ENCODE results near the gene ITGB3. TPM values are rescaled to one million over a fixed set of nuclear protein-coding genes. Genes with fewer than 3 reads are reported as not detected.

The ITGB3 gene
- total RNA-seq, 2 experiments from 2014 or later, result 0.21 to 0.93 TPM

DNA sequence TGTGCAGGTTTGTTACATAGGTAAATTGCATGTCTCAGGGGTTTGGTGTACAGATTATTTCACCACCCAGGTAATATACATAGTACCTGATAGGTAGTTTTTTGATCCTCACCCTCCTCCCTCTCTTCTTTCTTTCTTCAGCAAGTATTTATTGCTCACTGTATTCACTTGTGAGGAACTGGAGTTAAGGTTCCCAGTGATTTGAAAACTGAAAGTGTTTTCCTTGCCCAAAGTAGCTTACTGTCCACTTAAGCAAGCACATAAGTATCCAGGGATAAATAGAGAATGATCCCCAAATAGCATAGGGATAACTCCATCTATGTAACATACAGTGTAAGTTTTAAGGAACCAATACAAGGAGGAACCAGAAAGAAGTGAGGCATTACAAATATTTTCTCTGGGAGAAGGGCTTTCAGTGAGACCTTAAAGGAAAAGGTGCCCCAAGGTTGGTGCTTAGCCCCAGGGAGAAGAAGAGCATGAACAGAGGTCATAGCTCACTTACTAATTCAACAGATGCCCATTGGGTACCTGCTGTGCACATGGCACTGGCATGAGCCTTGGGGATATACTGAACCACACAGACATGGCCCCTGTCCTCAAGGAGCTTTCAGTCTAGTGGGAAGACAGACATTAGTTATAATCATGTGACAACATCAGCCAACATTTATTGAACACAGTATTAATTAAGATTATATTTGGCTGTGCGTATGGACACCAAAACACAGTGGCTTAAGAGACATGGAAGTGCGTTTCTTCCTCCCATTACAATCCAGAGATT lies 27.5 kb upstream of the ITGB3 start:
- Mint-ChIP-seq H3K36me3 (peaks cover 9% of the 10 kb centered on the region), H3K9me3 (ENCODE audit: low read depth) (peaks cover 4% of the 10 kb centered on the region), H3K4me3 (no peak overlapping the region), H3K27me3 (peaks cover 9% of the 10 kb centered on the region), H3K4me1 (peaks cover 29% of the 10 kb centered on the region), H3K27ac (no peak overlapping the region)
- ATAC-seq, result no peak
- CTCF ChIA-PET, result interaction anchor here (0.9 to 1.3 kb wide), 2 partner anchors 10 to 36 kb away, joined by 3 read pairs; partner anchors contain the start of gene CDC27
- DNase-seq, result no peak

DNA sequence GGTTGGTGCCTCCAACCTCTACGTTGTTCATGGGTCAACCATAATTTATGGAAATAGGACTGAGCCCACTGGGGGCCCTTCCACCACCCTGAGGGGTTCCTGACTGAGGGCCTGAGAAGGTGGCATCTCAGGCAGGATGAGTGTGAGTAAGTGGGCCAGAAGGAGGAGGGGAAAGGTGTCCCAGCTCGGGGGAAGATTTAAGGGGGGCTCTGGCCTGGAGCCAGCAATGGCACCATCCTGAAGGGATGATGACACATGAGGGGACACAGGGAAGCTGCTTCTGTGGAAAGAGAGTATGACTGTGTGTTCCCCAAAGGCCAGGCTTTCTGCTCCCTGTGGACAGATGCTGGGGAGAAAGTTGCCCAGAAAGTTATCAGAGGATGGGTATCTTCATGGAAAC lies 25.8 kb upstream of the ITGB3 start:
- H3K27ac Mint-ChIP-seq, result no peak overlapping the region
- H3K4me3 Mint-ChIP-seq, result no peak overlapping the region
- peaks cover 5% of the 10 kb centered on the region for H3K36me3 Mint-ChIP-seq
- CTCF ChIA-PET, result interaction anchor here (5.1 kb wide), 1 partner anchor 87 kb away, joined by 57 read pairs; no protein-coding TSS in a partner anchor
- no peak for DNase-seq
- peaks cover 17% of the 10 kb centered on the region for H3K4me1 Mint-ChIP-seq
- peaks cover 13% of the 10 kb centered on the region for H3K27me3 Mint-ChIP-seq
- H3K9me3 Mint-ChIP-seq (ENCODE audit: low read depth), result peaks cover 4% of the 10 kb centered on the region
- ATAC-seq, result no peak

DNA sequence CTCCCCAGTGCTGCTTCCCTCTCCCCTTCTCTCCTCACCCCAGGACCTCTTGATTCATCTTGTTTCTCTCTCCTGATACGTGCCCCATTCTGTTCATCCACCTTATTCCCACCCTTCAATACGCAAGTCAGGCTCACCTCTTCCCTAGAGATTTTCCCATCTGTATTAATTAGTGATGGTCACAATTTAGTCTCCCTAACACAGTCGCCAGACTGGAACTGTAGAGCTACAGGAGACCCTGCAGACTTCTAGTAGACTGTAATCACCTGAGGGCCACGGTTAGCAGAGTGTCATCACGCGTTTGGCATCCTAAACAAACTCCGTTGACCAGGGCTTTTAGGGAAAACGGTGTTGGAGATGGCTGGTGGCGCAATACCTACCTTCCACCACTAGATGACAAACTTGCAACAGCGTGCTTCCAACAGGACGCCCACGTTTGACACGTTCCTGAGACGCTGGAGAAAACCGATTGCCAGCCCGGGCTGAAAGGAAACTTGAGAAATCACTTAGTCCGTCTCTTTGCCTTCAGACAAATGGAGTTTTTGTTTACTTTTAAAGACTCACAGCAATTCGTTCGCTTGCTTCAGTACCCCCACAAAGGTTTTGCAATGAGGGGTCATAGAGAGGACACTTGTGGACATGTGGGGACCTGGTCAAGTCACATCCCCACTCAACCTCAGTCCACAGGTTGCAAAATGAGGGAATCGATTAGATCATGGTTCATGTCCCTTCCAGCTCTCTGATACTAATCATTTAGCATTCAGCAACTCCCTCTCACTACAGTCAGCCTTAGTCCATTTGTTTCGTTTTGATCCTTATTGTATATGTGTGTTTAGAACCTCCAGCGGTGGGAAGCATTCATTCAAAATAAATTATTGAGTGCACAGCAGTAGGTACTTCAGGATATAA lies 23.8 kb upstream of the ITGB3 start:
- H3K4me3 Mint-ChIP-seq, result peak overlapping the region; percentile 60
- H3K4me1 Mint-ChIP-seq, result peaks cover 14% of the 10 kb centered on the region
- peak; percentile 84 for DNase-seq
- H3K27ac Mint-ChIP-seq, result peak overlapping the region; percentile 24
- no peaks in the 10 kb centered on the region for H3K36me3 Mint-ChIP-seq
- peaks cover 13% of the 10 kb centered on the region for H3K27me3 Mint-ChIP-seq
- CTCF ChIA-PET, result interaction anchor here (0.7 to 5.1 kb wide), 27 partner anchors 10 to 419 kb away, joined by 3 to 57 read pairs (median 3); partner anchors contain the start of genes CDC27, EFCAB13 and KPNB1
- ATAC-seq, result peak; percentile 95
- no peaks in the 10 kb centered on the region for H3K9me3 Mint-ChIP-seq (ENCODE audit: low read depth)

DNA sequence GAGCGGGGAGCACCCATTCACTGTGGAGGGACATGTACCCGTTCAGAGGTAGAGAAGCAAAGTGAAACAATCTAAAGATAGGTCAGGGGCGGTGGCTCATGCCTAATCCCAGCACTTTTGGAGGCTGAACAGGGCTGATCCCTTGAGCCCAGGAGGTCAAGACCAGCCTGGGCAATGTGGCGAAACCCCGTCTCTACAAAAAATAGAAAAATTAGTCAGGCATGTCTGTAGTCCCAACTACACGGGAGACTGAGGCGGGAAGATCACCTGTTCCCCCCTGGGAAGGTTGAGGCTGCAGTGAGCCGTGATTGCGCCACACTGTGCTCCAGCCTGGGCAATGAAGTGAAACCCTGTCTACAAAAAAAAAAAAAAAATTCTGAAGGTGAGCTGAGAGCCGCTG lies 22.8 kb upstream of the ITGB3 start:
- peaks cover 14% of the 10 kb centered on the region for H3K4me1 Mint-ChIP-seq
- H3K27ac Mint-ChIP-seq, result no peak overlapping the region
- no peaks in the 10 kb centered on the region for H3K36me3 Mint-ChIP-seq
- H3K4me3 Mint-ChIP-seq, result no peak overlapping the region
- H3K9me3 Mint-ChIP-seq (ENCODE audit: low read depth), result no peaks in the 10 kb centered on the region
- DNase-seq (no peak), ATAC-seq (no peak)
- peaks cover 13% of the 10 kb centered on the region for H3K27me3 Mint-ChIP-seq
- CTCF ChIA-PET, result interaction anchor here (0.8 to 5.1 kb wide), 10 partner anchors 9 to 418 kb away, joined by 3 to 57 read pairs (median 4); partner anchors contain the start of genes EFCAB13 and KPNB1

DNA sequence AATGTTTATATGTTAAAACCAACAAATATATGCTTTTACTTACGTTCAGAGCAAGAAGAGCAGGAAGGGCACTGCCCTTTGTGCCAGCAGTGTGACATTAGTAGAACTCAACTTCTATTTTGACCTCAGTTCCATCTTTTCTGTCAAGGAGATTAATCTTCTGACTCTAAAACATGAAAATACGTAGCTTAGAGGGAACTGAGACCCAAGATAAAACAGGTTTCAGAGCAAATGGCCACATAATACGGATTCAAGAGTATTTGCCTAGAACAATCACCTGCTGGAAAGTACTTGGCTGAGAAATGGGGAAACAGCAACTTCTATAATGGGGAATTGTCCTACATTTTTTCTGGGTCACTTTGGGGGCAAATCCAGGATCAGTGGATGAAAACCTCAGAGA lies 22.3 kb upstream of the ITGB3 start:
- Mint-ChIP-seq H3K4me3 (no peak overlapping the region), H3K4me1 (peaks cover 14% of the 10 kb centered on the region), H3K9me3 (ENCODE audit: low read depth) (no peaks in the 10 kb centered on the region), H3K36me3 (no peaks in the 10 kb centered on the region), H3K27ac (no peak overlapping the region), H3K27me3 (peaks cover 13% of the 10 kb centered on the region)
- DNase-seq (no peak), ATAC-seq (no peak)
- CTCF ChIA-PET, result interaction anchor here (0.6 to 5.1 kb wide), 4 partner anchors 9 to 83 kb away, joined by 3 to 57 read pairs (median 4); no protein-coding TSS in a partner anchor

DNA sequence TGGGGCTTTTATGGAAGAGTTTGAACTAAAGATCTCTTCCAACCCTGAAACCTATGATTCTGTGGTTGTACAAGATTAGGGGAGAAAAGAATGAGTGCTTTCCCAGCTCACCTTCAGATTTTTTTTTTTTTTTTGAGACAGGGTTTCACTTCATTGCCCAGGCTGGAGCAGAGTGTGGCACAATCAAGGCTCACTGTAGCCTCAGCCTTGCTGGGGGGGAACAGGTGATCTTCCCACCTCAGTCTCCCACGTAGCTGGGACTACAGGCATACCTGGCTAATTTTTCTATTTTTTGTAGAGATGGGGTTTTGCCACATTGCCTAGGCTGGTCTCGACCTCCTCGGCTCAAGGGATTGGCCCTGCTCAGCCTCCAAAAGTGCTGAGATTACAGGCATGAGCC lies 21.8 kb upstream of the ITGB3 start:
- no peak overlapping the region for H3K27ac Mint-ChIP-seq
- peaks cover 13% of the 10 kb centered on the region for H3K27me3 Mint-ChIP-seq
- DNase-seq (no peak), ATAC-seq (no peak)
- CTCF ChIA-PET, result interaction anchor here (0.6 to 5.1 kb wide), 3 partner anchors 8 to 83 kb away, joined by 3 to 57 read pairs (median 5); no protein-coding TSS in a partner anchor
- peaks cover under 1% of the 10 kb centered on the region for H3K9me3 Mint-ChIP-seq (ENCODE audit: low read depth)
- H3K4me3 Mint-ChIP-seq, result no peak overlapping the region
- peaks cover 14% of the 10 kb centered on the region for H3K4me1 Mint-ChIP-seq
- H3K36me3 Mint-ChIP-seq, result no peaks in the 10 kb centered on the region

DNA sequence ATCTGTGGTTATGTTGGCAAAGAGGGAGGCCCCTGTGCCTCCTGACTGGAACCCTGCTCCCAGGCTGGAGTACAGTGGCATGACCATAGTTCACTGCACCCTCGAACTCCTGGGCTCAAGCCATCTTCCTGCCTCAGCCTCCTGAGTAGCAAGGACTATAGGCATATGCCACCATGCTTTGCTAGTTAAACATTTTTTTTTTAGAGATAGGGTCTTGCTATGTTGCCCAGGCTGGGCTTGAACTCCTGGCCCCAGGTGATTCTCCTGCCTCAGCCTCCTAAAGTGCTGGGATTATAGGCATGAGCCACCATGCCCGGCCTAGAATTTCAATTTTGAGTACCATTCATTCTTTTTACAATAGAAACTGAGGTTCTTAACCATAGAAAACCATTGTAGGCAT lies 21.2 kb upstream of the ITGB3 start:
- Mint-ChIP-seq H3K9me3 (ENCODE audit: low read depth) (peaks cover 2% of the 10 kb centered on the region), H3K36me3 (no peaks in the 10 kb centered on the region), H3K4me3 (no peak overlapping the region), H3K27me3 (peaks cover 13% of the 10 kb centered on the region), H3K4me1 (peaks cover 14% of the 10 kb centered on the region), H3K27ac (no peak overlapping the region)
- DNase-seq (no peak), ATAC-seq (no peak)
- CTCF ChIA-PET, result interaction anchor here (0.7 to 5.1 kb wide), 2 partner anchors 82 to 260 kb away, joined by 3 to 57 read pairs; no protein-coding TSS in a partner anchor

DNA sequence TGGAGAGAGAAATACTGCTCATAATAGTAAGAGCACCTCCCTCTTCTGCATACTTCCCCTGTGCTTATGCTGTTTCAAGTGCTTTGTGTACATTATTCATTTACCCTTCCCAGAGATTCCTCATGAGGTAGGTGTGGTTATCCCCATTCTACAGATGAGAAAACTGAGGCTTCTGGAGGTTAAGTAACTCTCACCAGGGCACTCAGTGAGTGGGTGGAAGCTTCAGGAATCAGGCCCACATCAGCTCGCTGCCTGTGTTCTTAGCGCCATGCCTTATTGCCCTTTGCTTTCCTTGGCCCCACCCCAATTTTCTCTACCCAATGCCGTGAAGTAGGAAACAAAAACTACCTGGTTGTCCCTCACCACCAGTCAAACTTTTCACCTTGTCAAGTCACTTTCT lies 18.1 kb upstream of the ITGB3 start:
- ATAC-seq (no peak), DNase-seq (no peak)
- CTCF ChIA-PET, result interaction anchor here (1.6 kb wide), 1 partner anchor 10 kb away, joined by 3 read pairs; no protein-coding TSS in a partner anchor
- Mint-ChIP-seq H3K27me3 (peaks cover 7% of the 10 kb centered on the region), H3K36me3 (no peaks in the 10 kb centered on the region), H3K4me3 (no peak overlapping the region), H3K4me1 (peaks cover 13% of the 10 kb centered on the region), H3K27ac (no peak overlapping the region), H3K9me3 (ENCODE audit: low read depth) (peaks cover 2% of the 10 kb centered on the region)

DNA sequence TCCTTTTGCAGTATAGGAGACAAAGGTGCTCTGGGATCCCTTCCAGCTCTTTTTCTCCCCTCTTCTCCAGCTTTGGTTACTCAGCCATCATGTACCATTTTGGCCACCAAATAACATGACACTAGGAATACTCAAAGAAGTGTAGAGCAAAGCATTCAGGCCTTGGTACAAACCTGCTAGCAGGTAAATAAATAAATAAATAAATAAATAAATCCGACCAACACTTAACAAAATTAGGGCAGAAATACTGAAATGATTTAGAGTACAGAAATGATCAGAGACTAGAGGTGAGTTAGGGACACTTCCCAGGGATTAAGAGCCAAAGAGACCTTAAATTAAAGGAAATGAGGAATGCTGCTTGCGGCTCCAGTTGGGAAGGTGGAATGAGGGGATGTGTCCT lies 17.7 kb upstream of the ITGB3 start:
- Mint-ChIP-seq H3K4me1 (peaks cover 15% of the 10 kb centered on the region), H3K4me3 (no peak overlapping the region), H3K27ac (no peak overlapping the region), H3K9me3 (ENCODE audit: low read depth) (peaks cover 2% of the 10 kb centered on the region), H3K27me3 (peaks cover 4% of the 10 kb centered on the region), H3K36me3 (no peaks in the 10 kb centered on the region)
- ATAC-seq (no peak), DNase-seq (no peak)
- CTCF ChIA-PET, result interaction anchor here (1.6 kb wide), 1 partner anchor 10 kb away, joined by 3 read pairs; no protein-coding TSS in a partner anchor

DNA sequence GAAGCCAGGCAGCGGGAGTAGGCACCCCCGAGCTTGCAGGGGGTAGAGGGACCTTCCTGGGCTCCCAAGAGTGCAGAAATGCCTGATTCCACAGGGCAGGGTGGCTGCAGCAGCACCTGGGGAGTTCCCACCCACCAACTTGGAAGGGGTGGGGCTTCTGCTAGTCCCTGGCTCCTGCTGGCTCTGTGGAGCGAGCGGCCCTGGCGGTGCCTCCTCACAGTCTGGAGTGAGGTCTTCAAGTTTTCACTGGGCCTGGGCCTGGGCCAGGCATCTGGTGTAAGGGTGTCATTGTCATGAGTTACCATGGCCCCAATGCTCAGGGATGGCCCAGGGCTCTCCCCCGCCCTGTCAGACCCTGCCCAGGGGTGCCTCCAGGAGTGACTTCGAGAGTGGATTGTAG lies 15.8 kb upstream of the ITGB3 start:
- Mint-ChIP-seq H3K36me3 (no peaks in the 10 kb centered on the region), H3K4me1 (peaks cover 14% of the 10 kb centered on the region), H3K4me3 (no peak overlapping the region), H3K9me3 (ENCODE audit: low read depth) (peaks cover 2% of the 10 kb centered on the region), H3K27ac (no peak overlapping the region), H3K27me3 (peaks cover 9% of the 10 kb centered on the region)
- CTCF ChIA-PET, result no interaction called here
- DNase-seq, result no peak
- ATAC-seq, result no peak

DNA sequence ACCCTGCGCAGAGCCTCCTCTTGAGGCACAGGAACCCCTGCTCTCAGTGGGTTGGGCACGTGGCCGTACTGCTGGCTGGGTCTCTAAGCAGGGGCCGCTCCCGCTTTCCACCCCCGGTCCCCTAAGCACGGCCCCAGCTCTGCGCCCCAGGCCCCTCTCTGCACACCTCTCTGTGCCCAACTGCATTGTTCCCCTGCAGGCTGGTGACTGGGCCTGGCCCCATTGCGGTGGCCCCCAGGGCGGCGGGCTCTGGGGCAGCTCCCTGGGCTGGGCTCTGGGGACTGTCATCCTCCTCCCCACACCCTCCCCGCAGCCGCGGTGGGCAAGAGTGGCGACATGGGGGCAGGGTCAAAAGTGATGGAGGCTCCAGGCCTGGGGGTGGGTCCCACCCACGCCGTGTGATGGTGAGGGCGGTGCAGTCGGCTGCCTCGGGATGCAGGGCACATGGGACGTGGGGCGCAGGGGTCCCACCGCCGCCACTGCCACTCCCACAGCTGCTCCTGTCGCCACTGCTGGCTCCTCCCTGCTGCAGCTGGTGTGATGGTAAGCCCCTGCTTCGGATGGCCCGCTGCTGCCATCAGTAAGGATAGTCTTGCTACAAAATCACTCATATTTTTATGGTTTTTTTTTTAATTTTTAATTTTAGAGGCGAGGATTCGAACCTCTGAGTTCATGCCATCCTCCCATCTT lies 15.2 kb upstream of the ITGB3 start:
- DNase-seq, result no peak
- Mint-ChIP-seq H3K4me1 (peaks cover 14% of the 10 kb centered on the region), H3K9me3 (ENCODE audit: low read depth) (peaks cover 2% of the 10 kb centered on the region), H3K27me3 (peaks cover 10% of the 10 kb centered on the region), H3K4me3 (no peak overlapping the region), H3K36me3 (no peaks in the 10 kb centered on the region), H3K27ac (no peak overlapping the region)
- ATAC-seq, result no peak
- CTCF ChIA-PET, result interaction anchor here (1.8 kb wide), 1 partner anchor 53 kb away, joined by 4 read pairs; no protein-coding TSS in a partner anchor

DNA sequence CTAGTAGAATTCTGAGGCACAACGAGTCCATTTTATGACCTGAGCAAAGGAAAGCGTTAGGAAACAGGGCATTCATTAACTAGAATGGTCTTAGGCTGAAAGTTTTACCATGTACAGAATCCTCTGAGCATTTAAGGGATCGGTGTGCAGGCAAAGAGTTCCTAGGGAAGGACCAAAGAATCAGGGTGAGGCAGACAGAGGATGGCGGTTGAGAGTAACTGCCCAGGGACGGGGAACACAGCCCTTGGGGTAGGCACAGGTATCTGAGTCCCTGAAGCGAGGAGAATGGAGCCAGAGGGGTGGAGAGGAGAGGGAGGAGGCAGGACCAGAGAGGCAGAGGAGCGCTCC lies 14.0 kb upstream of the ITGB3 start:
- DNase-seq, result no peak
- Mint-ChIP-seq H3K4me3 (no peak overlapping the region), H3K27ac (no peak overlapping the region), H3K4me1 (peaks cover 14% of the 10 kb centered on the region), H3K36me3 (no peaks in the 10 kb centered on the region), H3K9me3 (ENCODE audit: low read depth) (peaks cover 2% of the 10 kb centered on the region), H3K27me3 (peaks cover 18% of the 10 kb centered on the region)
- CTCF ChIA-PET, result interaction anchor here (1.5 to 1.8 kb wide), 3 partner anchors 9 to 52 kb away, joined by 4 to 5 read pairs (median 4); no protein-coding TSS in a partner anchor
- no peak for ATAC-seq
